ENCODE results near the gene COX7A1.
A peak's percentile ranks its signal among the peaks of the same experiment; 100 is the strongest.
"Not testable (repeated sequence)": the region's sequence is repeated elsewhere in the genome, so short reads cannot be mapped to it uniquely, and the experiment has no call there.

Gene COX7A1

DNA sequence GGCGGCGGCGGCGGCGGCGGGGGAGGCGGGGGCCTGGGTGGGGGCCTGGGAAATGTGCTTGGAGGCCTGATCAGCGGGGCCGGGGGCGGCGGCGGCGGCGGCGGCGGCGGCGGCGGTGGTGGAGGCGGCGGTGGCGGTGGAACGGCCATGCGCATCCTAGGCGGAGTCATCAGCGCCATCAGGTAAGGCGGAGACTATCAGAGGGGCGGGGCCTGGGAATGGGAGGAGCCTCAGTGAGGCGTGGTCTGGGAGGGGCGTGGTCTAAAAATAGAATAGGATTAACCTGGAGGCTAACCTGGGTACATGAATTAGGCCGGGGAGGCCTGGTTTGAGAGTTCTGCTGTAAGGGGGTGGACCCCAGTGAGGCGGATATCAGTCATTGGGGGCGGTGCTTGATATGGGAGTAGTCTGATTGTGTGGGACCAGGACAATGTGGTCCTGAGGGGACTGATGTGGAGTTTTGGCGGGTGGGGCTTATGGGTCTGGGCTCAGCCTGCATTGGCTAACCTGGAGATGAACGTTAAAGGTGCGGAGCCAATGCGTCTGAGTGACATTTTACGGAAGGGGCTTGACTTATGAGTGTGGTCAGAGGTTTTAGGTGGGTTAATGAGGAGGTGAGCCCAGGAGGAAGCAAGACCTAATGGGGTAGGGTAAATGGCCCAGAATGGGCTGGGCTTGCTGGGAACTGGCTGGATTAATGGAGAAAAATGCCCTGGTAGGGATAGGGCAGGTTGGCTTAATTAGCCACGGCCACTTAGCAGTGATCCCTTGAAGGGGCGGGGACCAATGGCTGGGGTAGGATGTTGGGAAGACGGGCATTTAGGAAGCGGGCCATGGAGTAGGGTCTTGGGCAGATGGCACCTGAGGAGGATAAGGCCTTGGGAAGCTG, 11.0 kb downstream of the COX7A1 start:
- DNase-seq: peak; percentile 92

DNA sequence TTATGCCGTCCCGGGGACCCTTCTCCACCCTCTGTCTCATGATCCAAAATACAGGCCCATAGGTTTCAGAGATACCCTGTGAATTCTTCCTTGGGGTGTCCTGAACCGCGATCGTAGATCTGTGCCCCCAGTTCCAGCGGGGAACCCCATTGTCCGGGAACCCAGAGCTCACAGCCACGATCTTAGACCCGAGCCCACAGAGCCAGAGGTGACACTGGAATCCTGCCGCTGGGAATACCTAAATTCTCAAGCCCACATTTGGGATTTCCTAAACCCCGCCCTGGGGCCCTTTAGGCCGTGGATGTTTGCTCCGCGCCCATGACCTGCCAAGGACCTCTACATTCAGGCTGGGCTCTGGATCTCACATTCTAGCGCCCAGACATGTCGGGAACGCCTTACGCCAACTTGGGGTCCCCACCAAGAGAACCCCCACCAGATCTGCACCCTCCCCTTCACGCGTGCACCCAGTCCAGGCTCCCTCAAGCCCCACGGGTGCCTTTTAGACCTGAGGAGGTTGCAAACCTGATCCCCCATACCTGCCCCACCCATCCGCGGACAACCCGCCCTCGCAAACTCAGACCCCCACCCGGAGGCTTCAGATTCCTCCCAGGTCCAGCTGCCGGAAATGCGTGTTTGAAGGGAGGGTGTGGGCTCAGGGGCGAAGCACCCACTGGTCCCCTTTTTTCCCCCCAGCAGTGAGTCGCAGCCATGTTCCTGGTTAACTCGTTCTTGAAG, 11.8 kb downstream of the COX7A1 start:
- DNase-seq: peak; percentile 42 to 58

DNA sequence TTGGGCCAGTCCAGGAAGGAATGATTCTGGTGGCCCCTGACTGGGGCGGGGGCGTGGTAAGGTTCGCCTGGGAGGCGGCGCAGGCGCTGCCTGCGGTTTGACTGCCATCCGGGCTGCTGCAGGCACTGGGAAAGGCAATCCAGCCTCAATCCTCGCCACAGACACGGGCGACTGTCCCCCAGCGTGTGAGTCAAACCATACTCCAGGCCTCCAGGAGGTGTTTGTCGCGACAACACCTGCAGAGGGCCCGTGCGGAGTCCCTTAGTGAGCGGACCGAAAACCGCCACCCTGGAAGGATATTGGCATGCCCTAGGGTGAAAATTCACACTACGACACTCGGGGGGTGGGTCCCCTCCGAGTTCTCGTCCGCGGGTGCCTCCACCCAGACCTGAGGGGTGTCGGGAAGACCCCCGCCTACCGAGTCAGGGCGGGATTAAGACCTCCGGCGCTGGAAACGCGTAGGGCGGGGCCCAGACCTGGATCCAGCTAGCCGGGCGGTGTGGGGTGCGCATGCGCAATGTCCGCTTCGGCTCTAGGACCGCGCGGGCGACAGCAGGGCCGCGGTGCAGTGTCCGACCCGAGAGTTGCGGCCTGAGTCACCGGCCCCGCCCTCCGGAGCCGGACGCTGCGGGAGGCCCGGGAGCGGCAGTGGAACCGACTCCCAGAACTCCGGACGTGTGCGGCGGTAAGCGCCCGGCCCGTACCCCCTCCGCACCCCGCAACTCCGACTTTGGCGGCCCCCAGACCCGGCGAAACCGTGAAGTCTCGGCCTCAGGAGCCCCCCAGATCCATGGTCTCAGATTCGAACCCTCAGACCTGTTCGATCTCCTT, 12.6 kb downstream of the COX7A1 start, which contains the start of gene CAPNS1:
Gene CAPNS1 (plus strand): TSS at position 594 of the 831 bp plus-strand sequence. CDS start 946 bp downstream, outside the sequence.
- DNase-seq: peak; percentile 92 to 96

DNA sequence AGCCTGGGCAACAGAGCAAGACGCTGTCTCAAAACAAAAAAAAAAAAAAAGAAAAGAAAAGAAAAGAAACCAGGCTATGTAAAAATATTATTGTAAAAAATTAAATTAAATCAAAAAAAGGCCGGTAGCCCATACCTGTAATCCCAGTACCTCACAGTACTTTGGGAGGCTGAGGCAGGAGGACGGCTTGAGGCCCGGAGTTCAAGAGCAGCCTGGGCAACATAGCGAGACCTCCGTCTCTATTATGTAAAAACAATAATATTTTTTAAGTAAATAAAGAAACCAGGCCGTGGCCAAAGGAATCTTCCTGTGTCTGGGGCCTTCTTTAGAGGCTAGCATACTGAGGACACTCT, 13.2 kb downstream of the COX7A1 start:
- DNase-seq: no peak

DNA sequence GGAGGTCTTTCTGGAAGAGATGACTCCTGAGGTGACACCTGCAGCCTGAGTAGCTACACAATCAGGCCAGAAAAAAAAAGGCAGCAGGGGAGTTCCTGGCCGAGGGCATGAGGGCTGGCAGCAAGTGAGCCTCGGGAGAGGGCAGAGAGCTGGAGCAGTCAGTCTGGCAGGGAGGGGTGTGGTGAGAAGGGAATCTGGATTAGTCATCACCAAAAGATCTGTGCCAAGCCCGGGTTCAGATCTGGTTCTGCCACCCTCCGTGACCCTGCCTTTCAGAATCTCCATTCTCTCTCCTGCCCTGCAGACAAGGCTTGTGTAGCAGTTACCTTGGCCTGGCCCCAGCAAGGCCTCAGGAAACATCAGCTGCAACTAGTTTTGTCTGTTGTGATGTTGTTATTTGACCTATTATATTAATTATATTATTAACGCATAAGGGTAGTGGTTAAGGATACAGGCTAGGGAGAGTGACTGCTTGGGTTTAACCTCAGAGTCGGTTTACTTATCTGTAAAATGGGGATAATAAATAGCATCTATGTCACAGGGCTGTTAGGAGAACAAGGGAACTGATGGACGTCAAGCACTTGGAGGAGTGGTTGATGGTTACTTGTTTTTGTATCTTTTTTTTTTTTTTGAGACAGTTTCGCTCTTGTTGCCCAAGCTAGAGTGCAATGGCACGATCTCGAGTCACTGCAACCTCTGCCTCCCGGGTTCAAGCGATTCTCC, 15.1 kb downstream of the COX7A1 start:
- DNase-seq: no peak

DNA sequence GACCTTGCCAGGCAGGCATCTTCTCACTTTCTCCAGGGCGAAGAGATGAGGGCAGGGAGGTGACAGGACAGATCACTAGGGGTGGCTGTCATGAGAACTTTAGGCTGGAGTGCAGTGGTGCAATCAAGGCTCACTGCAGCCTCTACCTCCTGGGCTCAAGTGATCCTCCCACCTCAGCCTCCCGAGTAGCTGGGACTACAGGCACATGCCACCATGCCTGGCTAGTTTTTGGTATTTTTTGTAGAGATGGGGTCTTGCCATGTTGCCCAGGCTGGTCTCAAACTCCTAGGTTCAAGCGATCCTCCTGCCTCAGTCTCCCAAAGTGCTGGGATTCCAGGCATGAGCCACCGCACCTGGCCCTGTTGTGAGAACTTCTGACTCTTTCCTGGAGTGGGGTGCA, 17.4 kb downstream of the COX7A1 start:
- DNase-seq: not testable (repeated sequence)

DNA sequence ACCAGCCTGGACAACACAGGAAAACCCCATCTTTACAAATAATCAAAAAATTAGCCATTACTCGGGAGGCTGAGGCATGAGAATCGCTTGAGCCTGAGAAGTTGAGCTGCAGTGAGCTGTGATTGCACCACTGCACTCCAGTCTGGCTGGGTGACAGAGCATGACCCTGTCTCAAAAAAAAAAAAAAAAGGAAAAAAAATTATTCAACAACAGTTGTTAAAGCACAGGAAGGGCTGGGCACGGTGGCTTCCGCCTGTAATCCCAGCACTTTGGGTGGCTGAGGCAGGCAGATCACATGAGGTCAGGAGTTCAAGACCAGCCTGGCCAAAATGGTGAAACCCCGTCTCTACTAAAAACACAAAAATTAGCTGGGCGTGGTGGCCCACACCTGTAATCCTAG, 21.0 kb downstream of the COX7A1 start:
- DNase-seq: not testable (repeated sequence)

DNA sequence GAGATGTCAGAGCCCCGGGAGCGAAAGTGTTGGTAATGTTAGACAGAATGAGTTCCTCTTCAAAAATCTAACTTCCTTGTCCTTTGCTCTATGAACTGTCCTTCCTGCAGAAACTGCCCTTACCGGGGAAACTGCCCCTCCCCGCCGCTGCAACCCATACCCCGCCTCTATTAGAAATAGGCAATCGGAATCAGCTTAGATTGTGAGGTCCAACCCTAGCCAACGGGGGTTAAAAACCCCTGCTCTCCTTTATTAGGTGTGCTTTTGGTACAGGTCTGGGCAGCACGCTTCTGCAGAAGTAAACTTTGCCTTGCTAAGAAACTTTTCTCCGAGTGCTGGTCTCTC, 23.9 kb downstream of the COX7A1 start:
- no peak for DNase-seq

DNA sequence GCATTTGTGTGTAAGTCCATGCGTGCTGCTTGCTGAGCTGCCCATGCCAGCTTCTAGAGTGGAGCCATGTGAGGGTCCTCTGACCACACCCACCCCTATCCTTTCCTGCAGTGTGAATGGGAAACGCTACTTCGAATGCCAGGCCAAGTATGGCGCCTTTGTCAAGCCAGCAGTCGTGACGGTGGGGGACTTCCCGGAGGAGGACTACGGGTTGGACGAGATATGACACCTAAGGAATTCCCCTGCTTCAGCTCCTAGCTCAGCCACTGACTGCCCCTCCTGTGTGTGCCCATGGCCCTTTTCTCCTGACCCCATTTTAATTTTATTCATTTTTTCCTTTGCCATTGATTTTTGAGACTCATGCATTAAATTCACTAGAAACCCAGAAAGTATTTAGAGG, 26.7 kb downstream of the COX7A1 start:
- no peak for DNase-seq

DNA sequence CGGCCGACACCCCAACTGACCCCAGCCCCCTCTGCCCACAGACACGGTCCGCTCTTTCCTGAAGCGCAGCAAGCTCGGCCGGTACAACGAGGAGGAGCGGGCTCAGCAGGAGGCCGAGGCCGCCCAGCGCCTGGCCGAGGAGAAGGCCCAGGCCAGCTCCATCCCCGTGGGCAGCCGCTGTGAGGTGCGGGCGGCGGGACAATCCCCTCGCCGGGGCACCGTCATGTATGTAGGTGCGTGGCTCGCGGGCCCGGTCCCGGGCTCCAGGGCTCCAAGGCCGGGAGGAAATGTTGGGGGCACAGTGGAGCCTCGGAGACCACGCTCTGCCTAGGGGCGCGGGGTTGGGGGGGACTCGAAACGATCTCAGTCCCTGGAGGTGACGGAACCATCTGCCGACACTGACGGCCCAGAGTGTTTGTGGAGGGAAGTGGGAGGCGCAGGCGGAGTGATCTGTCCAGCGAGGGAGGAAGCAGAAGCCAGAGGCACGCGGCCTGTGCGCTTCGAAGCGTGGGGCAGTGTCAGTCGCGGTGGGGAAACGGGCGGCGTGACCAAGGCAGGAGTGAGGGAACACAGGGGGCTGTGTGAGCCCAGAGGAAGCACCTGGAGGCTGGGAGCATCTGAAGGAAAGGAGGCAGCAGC, 30.6 kb downstream of the COX7A1 start:
- DNase-seq: no peak

DNA sequence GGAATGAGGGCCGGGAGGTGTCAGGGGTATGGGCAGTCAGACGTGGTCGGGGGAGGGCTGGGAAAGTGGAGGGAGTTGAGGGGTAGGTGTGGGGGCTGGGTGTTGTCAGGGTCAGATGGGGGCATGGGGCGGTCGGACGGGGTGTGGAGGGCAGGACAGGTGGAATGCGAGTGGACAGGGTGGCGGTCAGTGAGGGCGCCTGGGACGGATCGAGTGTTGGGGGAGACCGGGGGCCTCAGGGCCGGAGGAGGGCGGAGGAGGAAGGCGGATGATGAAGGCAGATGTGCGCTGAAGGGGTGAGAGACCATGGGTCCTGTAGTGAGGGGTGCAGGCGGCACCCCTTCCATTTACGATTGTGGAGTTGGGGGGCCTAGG, 31.3 kb downstream of the COX7A1 start:
- no peak for DNase-seq

DNA sequence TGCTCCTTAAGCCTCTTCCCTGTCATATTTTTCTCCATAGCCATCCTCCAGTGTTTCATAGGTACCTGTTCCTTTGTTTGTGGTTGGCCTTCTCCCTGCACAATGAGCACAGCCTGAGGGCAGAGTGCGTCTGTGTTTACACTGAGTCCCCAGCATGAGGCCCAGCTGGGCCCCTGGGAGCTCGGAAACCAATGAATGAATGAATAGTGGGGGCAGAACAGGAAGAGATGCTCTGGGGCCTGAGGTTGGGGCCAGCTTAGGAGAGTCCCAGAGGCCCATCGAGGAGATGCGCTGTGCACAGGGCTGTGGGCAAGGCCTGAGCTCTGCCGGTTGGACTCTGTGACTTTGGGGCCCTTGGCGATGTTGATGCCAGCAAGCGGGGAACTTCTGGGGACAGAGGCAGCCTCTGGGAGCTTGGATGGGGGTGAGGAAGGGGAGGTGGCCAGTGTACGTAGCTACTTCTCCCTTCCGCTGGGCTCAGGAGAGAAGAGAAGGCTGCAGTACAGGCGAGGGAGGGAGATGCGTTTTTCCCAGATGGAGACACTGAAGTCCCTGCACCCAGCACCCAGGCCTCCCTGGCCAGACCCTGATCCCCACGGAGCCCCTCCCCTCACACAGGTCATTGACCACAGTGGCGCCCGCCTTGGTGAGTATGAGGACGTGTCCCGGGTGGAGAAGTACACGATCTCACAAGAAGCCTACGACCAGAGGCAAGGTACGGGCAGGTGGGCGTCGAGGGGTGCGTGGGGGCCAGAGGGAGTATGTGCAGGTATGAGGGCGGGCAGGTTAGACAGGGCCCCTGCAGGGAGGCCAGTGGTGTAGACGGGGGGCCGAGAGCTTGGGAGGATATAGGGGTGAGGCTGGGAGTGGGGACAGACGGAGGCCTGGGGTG, 31.9 kb downstream of the COX7A1 start:
- no peak for DNase-seq

DNA sequence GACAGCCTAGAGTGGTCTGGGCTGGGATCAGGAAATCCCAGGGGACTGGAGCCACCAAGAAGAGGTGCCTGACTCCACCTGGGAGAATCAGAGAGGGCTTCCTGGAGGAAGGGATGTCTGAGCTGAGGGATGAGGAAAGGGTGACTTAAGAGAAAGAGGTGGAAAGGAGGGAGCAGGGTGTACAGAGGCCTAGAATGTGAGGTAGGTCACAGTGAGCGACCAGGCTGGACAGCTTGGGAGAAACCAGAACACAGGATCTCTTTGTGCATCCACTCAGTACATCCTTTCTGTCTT, 36.0 kb downstream of the COX7A1 start:
- DNase-seq: no peak

DNA sequence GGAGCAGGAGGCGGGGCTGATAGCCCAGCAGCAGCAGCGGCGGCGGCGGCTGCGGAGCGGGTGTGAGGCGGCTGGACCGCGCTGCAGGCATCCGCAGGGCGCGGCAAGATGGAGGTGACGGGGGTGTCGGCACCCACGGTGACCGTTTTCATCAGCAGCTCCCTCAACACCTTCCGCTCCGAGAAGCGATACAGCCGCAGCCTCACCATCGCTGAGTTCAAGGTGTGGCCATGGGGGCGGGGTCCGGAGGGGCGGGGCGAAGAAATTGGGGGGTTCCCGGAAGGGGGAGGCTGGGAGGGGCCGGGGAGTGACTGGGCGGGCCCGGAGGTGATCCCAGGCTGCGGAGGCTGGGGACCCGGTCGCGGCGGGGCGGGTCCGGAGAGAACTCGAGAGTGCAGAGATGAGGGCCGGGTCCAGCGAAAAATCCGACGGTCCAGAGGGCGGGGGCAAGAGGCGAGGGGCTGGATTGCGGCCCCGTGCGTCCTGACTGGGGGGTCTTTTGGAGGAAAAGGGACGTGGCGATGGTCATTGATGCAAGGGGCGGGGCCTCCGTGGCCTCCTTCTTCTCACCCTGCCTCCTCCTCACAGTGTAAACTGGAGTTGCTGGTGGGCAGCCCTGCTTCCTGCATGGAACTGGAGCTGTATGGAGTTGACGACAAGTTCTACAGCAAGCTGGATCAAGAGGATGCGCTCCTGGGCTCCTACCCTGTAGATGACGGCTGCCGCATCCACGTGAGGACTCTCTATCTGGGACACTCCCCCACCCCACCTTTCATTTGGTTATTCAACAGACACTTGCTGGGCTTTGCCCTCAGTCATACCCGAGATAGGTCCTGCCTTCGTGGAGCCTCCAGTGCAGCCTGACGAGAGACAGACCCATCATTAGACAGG, 36.5 kb downstream of the COX7A1 start, which contains the start of gene TBCB:
Gene TBCB (plus strand): TSS at position 16 of the 891 bp plus-strand sequence. CDS start 93 bp downstream, at position 109.
- DNase-seq: peak; percentile 93

DNA sequence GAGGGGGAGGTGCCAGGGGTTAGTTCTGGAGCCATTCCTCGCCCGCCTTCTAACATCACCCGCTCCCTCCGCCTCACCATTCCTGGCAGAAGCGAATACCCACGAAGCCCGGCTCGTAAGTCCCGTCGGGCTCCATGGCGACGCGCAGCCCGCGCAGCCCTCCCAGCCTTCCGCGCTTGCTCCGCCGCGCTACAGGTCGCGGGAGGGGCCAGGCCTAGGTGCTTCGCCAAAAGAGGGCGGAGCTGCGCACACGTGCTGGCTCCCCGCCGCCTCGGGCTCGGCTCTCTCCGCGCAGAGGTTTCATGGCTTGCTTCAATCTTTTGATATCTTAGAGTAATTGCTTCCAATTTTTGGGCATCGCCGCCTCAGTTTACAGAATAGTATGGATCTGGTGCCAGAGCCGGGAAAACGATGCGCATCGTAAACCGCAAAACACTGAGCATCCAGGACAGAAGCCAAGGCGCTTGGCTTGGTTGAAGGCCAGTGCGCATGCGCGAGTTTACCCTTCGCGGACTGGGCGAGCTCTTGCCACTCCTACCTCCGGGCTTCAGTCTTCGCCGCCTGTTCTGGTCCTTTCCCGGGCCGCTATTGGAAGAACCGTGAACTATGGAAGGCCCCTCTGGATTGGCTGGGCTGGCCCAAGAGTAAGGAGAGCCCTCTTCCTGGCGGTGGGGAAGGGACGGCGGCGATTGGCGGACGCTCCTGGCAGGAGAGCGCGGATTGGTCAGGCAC, 37.4 kb downstream of the COX7A1 start, which contains the start of gene POLR2I:
Gene POLR2I (minus strand): TSS at position 155 of the 732 bp plus-strand sequence. CDS start 19 bp downstream, at position 136.
- peak; percentile 97 to 98 for DNase-seq

DNA sequence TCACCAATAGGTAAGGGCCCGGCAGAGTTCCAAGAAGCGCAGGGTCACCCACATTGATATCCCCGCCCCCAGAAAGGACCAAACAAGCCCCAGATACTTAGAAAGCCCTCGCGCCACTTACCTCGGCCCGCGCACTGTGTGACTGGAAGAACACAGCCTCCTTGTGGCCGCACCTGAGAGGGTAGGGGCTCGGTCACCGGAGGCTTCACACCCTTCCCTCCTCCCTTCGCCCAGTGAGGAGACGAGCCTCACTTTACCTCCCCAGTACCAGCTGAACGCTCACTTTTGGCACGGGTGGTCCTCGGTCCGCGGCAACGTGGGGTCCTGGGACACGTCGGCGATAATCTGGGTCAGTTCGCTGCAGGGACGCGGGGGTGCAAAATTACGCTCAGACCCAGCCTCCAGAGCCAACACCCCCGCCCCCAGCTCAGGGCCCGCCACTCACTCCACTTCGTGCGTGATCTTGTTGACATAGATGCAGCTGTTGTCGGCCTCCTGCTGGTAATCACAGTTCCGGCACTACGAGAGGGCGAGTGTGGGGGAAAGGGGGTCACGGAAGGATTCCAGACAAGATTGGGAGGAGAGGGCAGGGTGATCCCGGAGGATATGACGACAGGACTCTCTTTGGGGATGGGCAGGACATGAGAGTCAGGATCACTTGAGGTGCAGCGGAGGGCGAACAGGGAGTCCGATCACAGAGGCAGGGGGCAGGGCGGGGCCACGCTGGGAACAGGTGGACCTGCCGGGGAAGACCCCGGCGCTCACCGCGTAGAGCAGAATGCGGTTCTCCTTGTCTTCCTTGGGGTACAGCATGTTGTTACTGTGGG, 38.1 kb downstream of the COX7A1 start:
- DNase-seq: peak; percentile 28 to 35

DNA sequence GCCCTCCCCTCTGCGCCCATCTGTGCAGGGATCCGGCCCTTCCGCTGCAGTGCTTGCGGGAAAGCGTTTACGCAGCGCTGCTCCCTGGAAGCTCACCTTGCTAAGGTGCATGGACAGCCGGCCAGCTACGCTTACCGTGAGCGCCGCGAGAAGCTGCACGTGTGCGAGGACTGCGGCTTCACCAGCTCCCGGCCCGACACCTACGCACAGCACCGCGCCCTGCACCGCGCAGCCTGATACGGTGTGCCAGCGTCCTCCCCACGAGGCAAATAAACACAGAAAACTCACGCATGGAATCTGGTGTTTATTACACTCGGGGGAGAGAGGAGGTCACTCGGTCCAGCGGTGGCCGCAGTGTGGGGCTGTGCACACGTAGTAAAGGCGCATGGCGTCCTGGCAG, 38.8 kb downstream of the COX7A1 start:
- DNase-seq: no peak

DNA sequence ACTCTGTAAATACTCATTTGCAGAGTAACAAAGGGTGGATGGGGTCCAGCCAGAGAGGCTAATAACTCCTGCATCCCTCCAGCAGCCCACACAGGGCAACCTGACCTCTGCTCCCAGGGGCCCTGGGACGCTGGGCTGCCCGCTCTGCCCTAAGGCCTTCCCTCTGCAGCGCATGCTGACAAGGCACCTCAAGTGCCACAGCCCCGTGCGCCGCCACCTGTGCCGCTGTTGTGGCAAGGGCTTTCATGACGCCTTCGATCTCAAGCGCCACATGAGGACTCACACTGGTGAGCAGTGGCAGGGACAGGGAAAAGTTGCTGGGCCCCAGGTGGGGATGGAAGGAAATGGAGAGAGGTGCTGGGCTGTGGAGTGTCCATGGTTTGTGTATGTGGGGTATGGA, 39.6 kb downstream of the COX7A1 start:
- DNase-seq: no peak
